ENCODE data around the gene PLCXD1. TPM values are rescaled to one million over a fixed set of nuclear protein-coding genes. Genes with fewer than 3 reads are reported as not detected.
A peak's percentile ranks its signal among the peaks of the same experiment; 100 is the strongest.
"Not testable (repeated sequence)": the region's sequence is repeated elsewhere in the genome, so short reads cannot be mapped to it uniquely, and the experiment has no call there.

The PLCXD1 gene, protein sequence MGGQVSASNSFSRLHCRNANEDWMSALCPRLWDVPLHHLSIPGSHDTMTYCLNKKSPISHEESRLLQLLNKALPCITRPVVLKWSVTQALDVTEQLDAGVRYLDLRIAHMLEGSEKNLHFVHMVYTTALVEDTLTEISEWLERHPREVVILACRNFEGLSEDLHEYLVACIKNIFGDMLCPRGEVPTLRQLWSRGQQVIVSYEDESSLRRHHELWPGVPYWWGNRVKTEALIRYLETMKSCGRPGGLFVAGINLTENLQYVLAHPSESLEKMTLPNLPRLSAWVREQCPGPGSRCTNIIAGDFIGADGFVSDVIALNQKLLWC
- 1 to 10 TPM; 2.1 to 8.9 (median 2.4) TPM for total RNA-seq

DNA sequence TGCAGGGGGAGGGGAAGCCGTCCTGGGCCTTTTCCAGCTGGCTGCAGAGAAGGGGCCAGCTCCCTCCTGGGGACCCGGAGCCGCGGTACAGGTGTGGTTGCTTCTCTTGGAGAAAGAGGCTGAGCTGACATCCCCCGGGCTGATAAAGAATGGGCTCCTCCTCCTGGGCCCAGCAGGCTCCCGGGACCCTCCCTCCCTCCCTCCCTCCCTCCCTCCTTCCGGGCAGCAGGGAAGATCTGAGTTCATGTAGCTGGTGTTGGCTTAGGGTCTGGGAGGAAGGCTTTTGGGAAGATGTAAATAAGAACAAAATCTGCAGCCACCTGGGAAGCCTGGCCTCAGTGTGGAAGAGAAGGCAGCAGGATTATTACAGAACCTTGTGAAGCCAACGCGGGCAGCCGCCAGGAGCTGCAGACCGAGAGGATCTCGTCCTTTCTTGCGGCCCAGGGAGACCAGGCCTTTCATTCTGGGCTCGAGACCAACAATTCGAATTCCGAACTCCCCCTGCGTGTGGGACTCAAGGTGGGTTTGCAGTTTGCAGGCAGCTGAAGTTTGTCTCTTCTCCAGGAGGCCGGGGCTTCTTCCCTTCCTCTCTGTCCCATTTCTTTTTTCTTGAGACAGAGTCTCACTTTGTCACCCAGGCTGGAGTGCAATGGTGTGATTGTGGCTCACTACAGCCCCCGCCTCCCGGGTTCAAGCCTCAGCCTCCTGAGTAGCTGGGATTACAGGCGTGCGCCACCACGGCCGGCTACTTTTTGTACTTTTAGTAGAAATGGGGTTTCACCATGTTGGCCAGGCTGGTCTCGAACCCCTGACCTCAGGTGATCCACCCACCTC, at the start of gene PLCXD1:
Gene PLCXD1 (plus strand): TSS at position 216 of the 834 bp plus-strand sequence. CDS start 2,807 bp downstream, outside the sequence.
- Histone ChIP-seq H3K9me3 (no peaks in the 10 kb centered on the region), H3K4me3 (peak within 1 kb of the TSS; percentile 35 to 45 (median 40)), H3K27ac (replicated peaks in 1 of 4) (peak within 1 kb of the TSS; percentile 23 to 68 (median 40)), H3K4me1 (peaks cover 3 to 36% (median 27%) of the 10 kb centered on the region in 4 donors), H3K27me3 (peaks cover 0 to 7% (median 0%) of the 10 kb centered on the region in 4 donors), H3K36me3 (peaks cover 0 to 19% (median 0%) of the 10 kb centered on the region in 4 donors)
- 50% methylated on average over 16 of the region's 25 CpGs for WGBS
- intact Hi-C loops (cut with DNase I), result loop anchor here (5.0 kb wide), 1 partner anchor 36 kb away; the partner anchor contains the start of gene GTPBP6
- no peak for DNase-seq (ENCODE audit: extremely low spot score)
- TF ChIP-seq POLR2AphosphoS5 (IDR thresholded peaks at IDR 0.05), result no peak
- TF ChIP-seq POLR2A (IDR thresholded peaks at IDR 0.05; ENCODE audit: low read depth), result no peak
- TF ChIP-seq EP300 (IDR thresholded peaks at IDR 0.05), result no peak
- TF ChIP-seq, protein P1, sequence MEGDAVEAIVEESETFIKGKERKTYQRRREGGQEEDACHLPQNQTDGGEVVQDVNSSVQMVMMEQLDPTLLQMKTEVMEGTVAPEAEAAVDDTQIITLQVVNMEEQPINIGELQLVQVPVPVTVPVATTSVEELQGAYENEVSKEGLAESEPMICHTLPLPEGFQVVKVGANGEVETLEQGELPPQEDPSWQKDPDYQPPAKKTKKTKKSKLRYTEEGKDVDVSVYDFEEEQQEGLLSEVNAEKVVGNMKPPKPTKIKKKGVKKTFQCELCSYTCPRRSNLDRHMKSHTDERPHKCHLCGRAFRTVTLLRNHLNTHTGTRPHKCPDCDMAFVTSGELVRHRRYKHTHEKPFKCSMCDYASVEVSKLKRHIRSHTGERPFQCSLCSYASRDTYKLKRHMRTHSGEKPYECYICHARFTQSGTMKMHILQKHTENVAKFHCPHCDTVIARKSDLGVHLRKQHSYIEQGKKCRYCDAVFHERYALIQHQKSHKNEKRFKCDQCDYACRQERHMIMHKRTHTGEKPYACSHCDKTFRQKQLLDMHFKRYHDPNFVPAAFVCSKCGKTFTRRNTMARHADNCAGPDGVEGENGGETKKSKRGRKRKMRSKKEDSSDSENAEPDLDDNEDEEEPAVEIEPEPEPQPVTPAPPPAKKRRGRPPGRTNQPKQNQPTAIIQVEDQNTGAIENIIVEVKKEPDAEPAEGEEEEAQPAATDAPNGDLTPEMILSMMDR (IDR thresholded peaks at IDR 0.05), result no peak

DNA sequence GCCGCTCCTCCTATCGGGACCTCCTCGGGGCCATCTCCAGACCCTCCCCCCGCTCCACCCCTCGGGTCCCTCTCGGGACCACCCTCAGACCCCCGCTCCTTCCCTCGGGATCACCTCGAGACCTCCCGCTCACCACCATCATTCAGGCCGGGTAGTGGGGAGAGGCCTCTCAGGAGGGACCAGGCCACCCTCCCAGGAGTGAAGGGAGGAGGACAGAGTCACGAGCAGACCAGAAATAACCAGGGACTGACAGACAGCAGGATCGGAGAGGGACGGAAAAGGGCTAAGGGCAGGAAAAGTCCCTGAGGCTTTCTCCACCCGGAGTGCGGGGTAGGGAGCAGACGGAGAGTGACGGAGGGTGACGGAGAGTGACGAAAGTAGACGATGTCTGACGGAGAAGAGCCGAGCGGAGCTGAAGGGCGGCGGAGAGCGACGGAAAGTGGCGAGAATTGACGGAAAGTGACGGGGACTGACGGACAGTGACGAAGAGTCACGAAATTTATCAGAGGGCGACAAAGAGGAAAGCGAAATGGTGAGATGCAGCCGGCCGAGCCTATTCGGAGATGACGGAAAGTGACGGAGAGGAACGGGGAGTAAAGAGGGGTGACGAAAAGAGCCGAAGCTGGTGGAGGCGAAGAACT, 49.4 kb upstream of the PLCXD1 start:
- WGBS, result no CpG with 5 or more reads among the region's 45 CpGs
- intact Hi-C loops (cut with DNase I), result not testable (repeated sequence)

DNA sequence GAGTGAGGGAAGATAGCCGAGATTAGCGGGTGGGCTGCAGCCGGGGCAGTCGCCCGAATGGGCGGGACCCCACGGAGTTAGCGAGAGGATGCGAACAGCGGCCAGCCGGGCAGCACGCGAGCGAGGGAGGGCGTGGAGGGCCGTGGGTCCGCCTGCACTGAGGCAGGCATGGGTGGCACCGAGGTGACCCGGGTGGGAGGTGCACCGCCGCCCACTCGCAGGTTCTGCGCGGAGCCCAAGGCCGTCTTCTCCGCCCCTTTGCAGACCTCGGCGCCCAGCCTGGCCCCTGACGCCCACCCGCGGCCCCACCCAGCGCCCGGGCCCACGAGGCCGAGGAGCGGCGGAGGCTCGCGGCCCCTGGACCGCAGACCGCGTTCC, 48.9 kb upstream of the PLCXD1 start:
- no CpG with 5 or more reads among the region's 42 CpGs for WGBS
- H3K4me1 ChIP-seq; H3K4me3 ChIP-seq; intact Hi-C loops (cut with DNase I); DNase-seq (ENCODE audit: extremely low spot score); H3K27me3 ChIP-seq; H3K27ac ChIP-seq (replicated peaks in 1 of 4); H3K36me3 ChIP-seq; H3K9me3 ChIP-seq: not testable (repeated sequence)

More for the DNA sequence above, 49.4 kb upstream of the PLCXD1 start:
- not testable (repeated sequence) for DNase-seq (ENCODE audit: extremely low spot score); H3K27ac ChIP-seq (replicated peaks in 1 of 4); H3K4me1 ChIP-seq; H3K27me3 ChIP-seq; H3K9me3 ChIP-seq; H3K36me3 ChIP-seq; H3K4me3 ChIP-seq

DNA sequence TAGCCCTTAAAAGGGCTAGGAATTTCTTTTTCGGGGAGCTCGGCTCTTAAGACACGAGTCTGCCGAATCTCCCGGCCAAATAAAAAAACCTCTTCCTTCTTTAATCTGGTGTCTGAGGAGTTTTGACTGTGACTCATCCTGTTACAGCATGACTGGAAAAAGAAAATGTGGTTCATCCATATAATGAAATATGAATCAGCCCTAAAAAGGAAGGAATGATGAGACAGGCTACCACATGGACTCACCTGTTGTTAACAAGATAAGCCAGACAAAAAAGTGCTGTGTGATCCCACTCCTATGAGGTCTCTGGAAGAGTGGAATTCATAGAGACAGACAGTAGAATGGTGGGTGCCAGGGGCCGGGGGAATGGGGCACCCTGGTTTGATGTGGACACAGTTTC, 45.0 kb upstream of the PLCXD1 start:
- H3K4me1 ChIP-seq; H3K9me3 ChIP-seq; H3K4me3 ChIP-seq; H3K36me3 ChIP-seq; H3K27me3 ChIP-seq; intact Hi-C loops (cut with DNase I); DNase-seq (ENCODE audit: extremely low spot score); H3K27ac ChIP-seq (replicated peaks in 1 of 4): not testable (repeated sequence)
- WGBS, result no CpG with 5 or more reads among the region's 6 CpGs

DNA sequence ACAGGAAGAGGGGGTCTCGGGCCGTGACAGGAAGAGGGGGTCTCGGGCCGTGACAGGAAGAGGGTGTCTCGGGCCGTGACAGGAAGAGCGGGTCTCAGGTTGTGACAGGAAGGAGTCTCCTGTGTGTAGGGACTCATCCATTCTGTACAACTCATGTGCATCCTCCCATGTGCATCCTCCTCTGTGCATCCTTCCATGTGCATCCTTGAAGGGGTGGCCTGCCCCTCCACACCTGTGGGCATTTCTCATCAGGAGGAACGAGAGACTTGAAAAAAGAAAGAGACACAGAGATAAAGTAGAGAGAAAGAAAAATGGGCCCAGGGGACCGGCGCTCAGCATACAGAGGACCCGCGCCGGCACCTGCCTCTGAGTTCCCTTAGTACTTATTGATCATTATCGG, 30.2 kb upstream of the PLCXD1 start:
- no peaks in the 10 kb centered on the region for H3K36me3 ChIP-seq
- no peaks in the 10 kb centered on the region for H3K9me3 ChIP-seq
- no peak overlapping the region for H3K27ac ChIP-seq (replicated peaks in 1 of 4)
- intact Hi-C loops (cut with DNase I), result no loop called here
- TF ChIP-seq, protein P1 (IDR thresholded peaks at IDR 0.05), result no peak
- TF ChIP-seq POLR2AphosphoS5 (IDR thresholded peaks at IDR 0.05), result no peak
- no peak for TF ChIP-seq POLR2A (IDR thresholded peaks at IDR 0.05; ENCODE audit: low read depth)
- TF ChIP-seq EP300 (IDR thresholded peaks at IDR 0.05), result no peak
- H3K4me1 ChIP-seq, result no peaks in the 10 kb centered on the region
- H3K27me3 ChIP-seq, result no peaks in the 10 kb centered on the region
- WGBS, result 75% methylated on average over 11 of the region's 14 CpGs
- peak; percentile 47 for DNase-seq (ENCODE audit: extremely low spot score)
- no peak overlapping the region for H3K4me3 ChIP-seq

DNA sequence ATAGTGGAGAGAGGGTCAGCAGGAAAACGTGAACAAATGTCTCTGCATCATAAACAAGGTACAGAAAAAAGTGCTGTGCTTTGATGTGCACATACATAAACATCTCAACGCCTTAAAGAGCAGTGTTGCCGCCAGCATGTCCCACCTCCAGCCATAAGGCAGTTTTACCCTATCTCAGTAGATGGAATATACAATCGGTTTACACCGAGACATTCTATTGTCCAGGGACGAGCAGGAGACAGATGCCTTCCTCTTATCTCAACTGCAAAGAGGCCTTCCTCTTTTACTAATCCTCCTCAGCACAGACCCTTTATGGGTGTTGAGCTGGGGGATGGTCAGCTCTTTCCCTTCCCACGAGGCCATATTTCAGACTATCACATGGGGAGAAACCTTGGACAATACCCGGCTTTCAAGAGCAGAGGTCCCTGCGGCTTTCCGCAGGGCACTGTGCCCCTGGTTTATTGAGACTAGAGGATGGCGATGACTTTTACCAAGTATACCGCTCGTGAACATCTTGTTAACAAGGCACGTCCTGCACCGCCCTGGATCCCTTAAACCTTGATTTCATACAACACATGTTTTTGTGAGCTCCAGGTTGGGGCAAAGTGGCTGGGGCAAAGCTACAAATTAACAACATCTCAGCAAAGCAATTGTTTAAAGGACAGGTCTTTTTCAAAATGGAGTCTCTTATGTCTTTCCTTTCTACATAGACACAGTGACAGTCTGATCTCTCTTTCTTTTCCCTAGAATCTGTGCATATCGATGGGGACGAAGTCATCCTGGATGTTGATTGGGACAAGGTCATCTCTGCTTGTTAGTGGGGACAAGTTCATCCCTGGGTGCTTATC, 29.6 kb upstream of the PLCXD1 start:
- 77% methylated on average over 17 of the region's 17 CpGs for WGBS
- H3K4me1 ChIP-seq; H3K36me3 ChIP-seq; H3K27me3 ChIP-seq; intact Hi-C loops (cut with DNase I); H3K9me3 ChIP-seq; H3K27ac ChIP-seq (replicated peaks in 1 of 4); H3K4me3 ChIP-seq: not testable (repeated sequence)
- peak; percentile 85 for DNase-seq (ENCODE audit: extremely low spot score)
